BLaER1 (cell line): ENCODE measurements around the gene PLCB3.
A peak's percentile ranks its signal among the peaks of the same experiment; 100 is the strongest.

Experiments
- H3K27ac ChIP-seq: shearing (Covaris generic); formaldehyde crosslinking; 2 replicates; pipeline ENCODE4 v1.8.1; 2022
- H3K27me3 ChIP-seq: shearing (Covaris generic); formaldehyde crosslinking; 2 replicates; pipeline ENCODE4 v1.8.1; 2022
- H3K36me3 ChIP-seq: shearing (Covaris generic); formaldehyde crosslinking; 2 replicates; pipeline ENCODE4 v1.8.1; 2022
- H3K4me1 ChIP-seq: shearing (Covaris generic); formaldehyde crosslinking; 2 replicates; pipeline ENCODE4 v1.8.1; 2022
- H3K4me2 ChIP-seq: shearing (Covaris generic); formaldehyde crosslinking; 2 replicates; pipeline ENCODE4 v1.8.1; 2022
- H3K4me3 ChIP-seq: shearing (Covaris generic); formaldehyde crosslinking; 2 replicates; pipeline ENCODE4 v1.8.1; 2022
- H3K9ac ChIP-seq: shearing (Covaris generic); formaldehyde crosslinking; 2 replicates; pipeline ENCODE4 v1.8.1; 2022
- H3K9me3 ChIP-seq: shearing (Covaris generic); formaldehyde crosslinking; 2 replicates; pipeline ENCODE4 v1.8.1; 2022
- H4K20me1 ChIP-seq: shearing (Covaris generic); formaldehyde crosslinking; 2 replicates; pipeline ENCODE4 v1.8.1; 2022
- Cebpa-rat ChIP-seq: shearing (Covaris generic); IDR thresholded peaks from 2 replicates; pipeline ENCODE4 v1.8.1; 2022

Gene PLCB3

GRCh38 chr11:64254326-64254725 is 3.0 kb downstream of the PLCB3 start:
- Histone ChIP-seq H3K9me3 (no peaks in the 10 kb centered on the region), H3K4me3 (no peak overlapping the region), H3K36me3 (peaks cover 54% of the 10 kb centered on the region), H3K4me2 (peak overlapping the region; percentile 97), H4K20me1 (peaks cover 33% of the 10 kb centered on the region), H3K9ac (peak overlapping the region; percentile 86; the same call in 1 of the 2 replicates), H3K27ac (peak overlapping the region; percentile 45; the same call in 1 of the 2 replicates), H3K27me3 (no peaks in the 10 kb centered on the region), H3K4me1 (peaks cover 46% of the 10 kb centered on the region)
- no peak for TF ChIP-seq Cebpa-rat

GRCh38 chr11:64255135-64256128 is 4.1 kb downstream of the PLCB3 start:
- peaks cover 65% of the 10 kb centered on the region for H3K36me3 ChIP-seq
- no peaks in the 10 kb centered on the region for H3K27me3 ChIP-seq
- no peak overlapping the region for H3K4me3 ChIP-seq
- H4K20me1 ChIP-seq, result peaks cover 33% of the 10 kb centered on the region
- no peak overlapping the region for H3K9ac ChIP-seq
- H3K4me1 ChIP-seq, result peaks cover 35% of the 10 kb centered on the region
- H3K9me3 ChIP-seq, result no peaks in the 10 kb centered on the region
- TF ChIP-seq Cebpa-rat, result no peak
- no peak overlapping the region for H3K4me2 ChIP-seq
- no peak overlapping the region for H3K27ac ChIP-seq

GRCh38 chr11:64256300-64256699 is 5.0 kb downstream of the PLCB3 start:
- no peaks in the 10 kb centered on the region for H3K27me3 ChIP-seq

GRCh38 chr11:64258356-64258755 is 7.0 kb downstream of the PLCB3 start:
- no peaks in the 10 kb centered on the region for H3K9me3 ChIP-seq
- TF ChIP-seq Cebpa-rat, result no peak
- no peaks in the 10 kb centered on the region for H3K27me3 ChIP-seq
- peaks cover 18% of the 10 kb centered on the region for H4K20me1 ChIP-seq
- H3K27ac ChIP-seq, result no peak overlapping the region
- H3K4me1 ChIP-seq, result peaks cover 19% of the 10 kb centered on the region
- H3K36me3 ChIP-seq, result peaks cover 92% of the 10 kb centered on the region
- H3K4me3 ChIP-seq, result no peak overlapping the region
- no peak overlapping the region for H3K4me2 ChIP-seq
- H3K9ac ChIP-seq, result no peak overlapping the region

More at GRCh38 chr11:64256300-64256699, 5.0 kb downstream of the PLCB3 start:
- Histone ChIP-seq H3K9ac (no peak overlapping the region), H4K20me1 (peaks cover 33% of the 10 kb centered on the region), H3K4me2 (no peak overlapping the region), H3K9me3 (no peaks in the 10 kb centered on the region), H3K4me1 (peaks cover 28% of the 10 kb centered on the region), H3K27ac (no peak overlapping the region), H3K4me3 (no peak overlapping the region), H3K36me3 (peaks cover 71% of the 10 kb centered on the region)
- TF ChIP-seq Cebpa-rat, result no peak

GRCh38 chr11:64258946-64259532 is 7.7 kb downstream of the PLCB3 start:
- TF ChIP-seq Cebpa-rat, result no peak
- Histone ChIP-seq H3K9me3 (no peaks in the 10 kb centered on the region), H3K4me2 (no peak overlapping the region), H3K27ac (no peak overlapping the region), H4K20me1 (peaks cover 11% of the 10 kb centered on the region), H3K27me3 (no peaks in the 10 kb centered on the region), H3K4me1 (peaks cover 19% of the 10 kb centered on the region), H3K36me3 (peaks cover 98% of the 10 kb centered on the region), H3K4me3 (no peak overlapping the region), H3K9ac (no peak overlapping the region)

- TF ChIP-seq Cebpa-rat, result no peak
- Histone ChIP-seq H3K27me3 (no peaks in the 10 kb centered on the region), H3K4me3 (no peak overlapping the region), H4K20me1 (peaks cover 5% of the 10 kb centered on the region; the same call in 1 of the 2 replicates), H3K4me2 (no peak overlapping the region), H3K9me3 (no peaks in the 10 kb centered on the region), H3K36me3 (peaks cover 96% of the 10 kb centered on the region), H3K4me1 (peaks cover 20% of the 10 kb centered on the region), H3K27ac (no peak overlapping the region), H3K9ac (no peak overlapping the region)
These were observed 8.3 kb downstream of the PLCB3 start for GRCh38 chr11:64259533-64260067.

- no peak overlapping the region for H3K27ac ChIP-seq
- H3K27me3 ChIP-seq, result no peaks in the 10 kb centered on the region
- no peak overlapping the region for H3K4me2 ChIP-seq
- H3K9ac ChIP-seq, result no peak overlapping the region
- no peak for TF ChIP-seq Cebpa-rat
- H3K4me1 ChIP-seq, result peaks cover 26% of the 10 kb centered on the region
- no peaks in the 10 kb centered on the region; the same call in 1 of the 2 replicates for H4K20me1 ChIP-seq
- no peaks in the 10 kb centered on the region for H3K9me3 ChIP-seq
- H3K36me3 ChIP-seq, result peaks cover 92% of the 10 kb centered on the region
- H3K4me3 ChIP-seq, result no peak overlapping the region
These were observed 8.9 kb downstream of the PLCB3 start for GRCh38 chr11:64260147-64260708.

GRCh38 chr11:64261556-64262080 is 10.3 kb downstream of the PLCB3 start:
- Histone ChIP-seq H3K36me3 (peaks cover 87% of the 10 kb centered on the region), H3K27ac (no peak overlapping the region), H3K27me3 (no peaks in the 10 kb centered on the region), H3K9me3 (no peaks in the 10 kb centered on the region), H3K4me2 (no peak overlapping the region), H3K4me1 (peaks cover 40% of the 10 kb centered on the region), H4K20me1 (no peaks in the 10 kb centered on the region), H3K4me3 (no peak overlapping the region), H3K9ac (no peak overlapping the region)
- no peak for TF ChIP-seq Cebpa-rat

- H4K20me1 ChIP-seq, result no peaks in the 10 kb centered on the region
- H3K9me3 ChIP-seq, result no peaks in the 10 kb centered on the region
- no peak for TF ChIP-seq Cebpa-rat
- peaks cover 48% of the 10 kb centered on the region for H3K4me1 ChIP-seq
- H3K27me3 ChIP-seq, result no peaks in the 10 kb centered on the region
- H3K4me3 ChIP-seq, result no peak overlapping the region
- no peak overlapping the region for H3K4me2 ChIP-seq
- H3K36me3 ChIP-seq, result peaks cover 78% of the 10 kb centered on the region
- no peak overlapping the region; the same call in 1 of the 2 replicates for H3K9ac ChIP-seq
- H3K27ac ChIP-seq, result peak overlapping the region; percentile 100
These were observed 11.1 kb downstream of the PLCB3 start for GRCh38 chr11:64262271-64263002.
